GM18868 (cell line): ENCODE results near the gene DOCK6.

Experiments
- ATAC-seq: cut with Tn5 transposase; IDR thresholded peaks from one replicate; pipeline ENCODE4 v1.9.1; 2021; ENCODE audit warnings: mild to moderate bottlenecking, moderate library complexity; ENCODE audit not compliant: unreplicated experiment

The DOCK6 gene

DNA sequence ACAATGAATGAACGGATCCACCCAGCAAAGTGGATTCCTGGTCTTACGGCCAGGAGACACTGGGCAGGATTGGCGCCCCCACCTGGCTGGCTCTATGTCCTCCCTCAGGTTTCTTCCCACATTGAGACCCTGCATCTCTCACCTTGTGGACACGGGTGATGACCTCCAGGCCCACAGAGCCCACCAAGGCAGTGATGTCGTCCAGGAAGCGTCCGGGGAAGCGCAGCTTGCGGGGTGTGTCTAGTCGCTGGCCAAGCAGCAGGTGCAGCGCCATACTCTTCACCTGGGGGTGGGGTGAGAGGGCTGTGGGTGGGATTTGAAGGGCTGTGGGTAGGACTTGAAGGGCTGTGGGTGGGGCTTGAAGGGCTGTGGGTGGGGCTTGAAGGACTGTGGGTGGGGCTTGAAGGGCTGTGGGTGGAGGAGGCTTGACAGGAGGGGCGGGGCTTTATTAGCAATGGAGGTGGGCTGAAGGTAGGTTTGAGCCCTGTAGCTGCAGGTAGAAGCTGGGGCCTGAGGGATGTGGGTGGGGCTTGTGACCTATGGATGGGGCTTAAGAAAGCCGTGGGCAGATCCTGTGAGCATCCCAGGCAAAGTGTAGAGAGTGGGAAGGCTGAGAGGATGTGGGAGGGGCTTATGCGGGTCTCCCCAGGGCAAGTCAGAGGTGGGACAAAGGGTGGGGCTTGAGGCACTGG, 35.0 kb downstream of the DOCK6 start:
- ATAC-seq: no peak

DNA sequence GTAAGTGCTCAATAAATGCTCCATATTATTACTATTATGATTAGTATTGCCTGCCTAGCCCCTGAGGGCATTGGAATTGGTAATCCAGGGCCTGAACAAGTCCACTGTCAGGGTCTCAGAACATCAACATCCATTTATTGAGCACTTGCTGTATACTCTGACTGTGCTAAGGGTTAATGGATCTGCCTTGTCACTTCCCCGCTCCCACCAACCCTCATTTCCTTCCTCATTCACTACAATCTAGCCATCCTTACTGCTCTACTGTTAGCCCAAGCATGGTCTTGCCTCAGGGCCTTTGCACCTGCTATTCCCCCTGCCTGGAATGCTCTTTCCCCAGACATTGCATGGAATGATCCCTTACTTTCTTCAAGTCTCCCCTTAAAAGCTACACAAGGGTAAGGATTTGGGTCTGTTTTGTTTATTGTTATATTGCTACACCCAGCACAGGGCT, 35.6 kb downstream of the DOCK6 start:
- ATAC-seq: no peak

- ATAC-seq: no peak
These were observed 36.5 kb downstream of the DOCK6 start for GRCh38 chr19:11225815-11226214.

- ATAC-seq: no peak
These were observed 37.2 kb downstream of the DOCK6 start for GRCh38 chr19:11225172-11225571.

- ATAC-seq: no peak
These were observed 37.9 kb downstream of the DOCK6 start for GRCh38 chr19:11224429-11224828.

GRCh38 chr19:11223200-11223599, 39.1 kb downstream of the DOCK6 start:
- no peak for ATAC-seq

GRCh38 chr19:11221082-11221598, 41.2 kb downstream of the DOCK6 start:
- ATAC-seq: no peak

- no peak for ATAC-seq
These were observed 47.9 kb downstream of the DOCK6 start for GRCh38 chr19:11214387-11214786.

DNA sequence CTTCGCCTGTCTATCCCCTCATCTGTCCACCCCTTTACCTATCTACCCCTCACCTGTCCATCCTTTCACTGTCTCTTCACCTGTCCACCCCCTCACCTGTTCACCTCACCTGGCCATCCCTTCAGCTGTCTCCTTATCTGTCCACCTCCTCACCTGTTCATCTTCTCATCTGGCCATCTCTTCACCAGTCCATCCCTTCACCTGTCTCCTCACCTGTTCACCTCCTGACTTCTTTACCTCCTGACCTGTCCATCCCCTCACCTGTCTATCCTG, 51.7 kb downstream of the DOCK6 start:
- no peak for ATAC-seq

DNA sequence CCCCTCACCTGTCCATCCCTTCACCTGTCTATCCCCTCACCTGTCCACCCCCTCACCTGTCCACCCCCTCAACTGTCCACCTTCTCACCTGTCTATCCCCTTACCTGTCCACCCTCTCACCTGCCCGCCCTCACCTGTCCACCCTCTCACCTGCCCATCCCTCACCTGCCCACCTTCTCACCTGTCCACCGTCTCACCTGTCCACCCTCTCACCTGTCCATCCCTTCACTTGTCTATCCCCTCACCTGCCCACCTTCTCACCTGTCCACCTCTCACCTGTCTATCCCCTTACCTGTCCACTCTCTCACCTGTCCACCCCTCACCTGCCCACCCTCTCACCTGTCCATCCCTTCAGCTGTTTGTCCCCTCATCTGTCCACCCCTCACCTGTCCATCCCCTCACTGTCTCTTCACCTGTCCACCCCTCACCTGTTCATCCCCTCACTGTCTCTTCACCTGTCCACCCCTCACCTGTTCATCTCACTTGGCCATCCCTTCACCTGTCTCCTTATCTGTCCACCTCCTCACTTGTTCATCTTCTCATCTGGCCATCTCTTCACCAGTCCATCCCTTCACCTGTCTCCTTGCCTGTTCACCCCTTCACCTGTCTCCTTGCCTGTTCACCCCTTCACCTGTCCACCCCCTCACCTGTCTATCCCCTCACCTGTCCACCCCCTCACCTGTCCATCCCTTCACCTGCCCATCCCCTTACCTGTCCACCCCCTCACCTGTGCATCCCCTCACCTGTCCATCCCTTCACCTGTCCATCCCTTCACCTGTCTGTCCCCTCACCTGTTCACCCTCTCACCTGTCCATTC, 52.3 kb downstream of the DOCK6 start:
- no peak for ATAC-seq

- ATAC-seq: no peak
These were observed 53.5 kb downstream of the DOCK6 start for GRCh38 chr19:11208561-11209471.

GRCh38 chr19:11205939-11206570, 56.3 kb downstream of the DOCK6 start:
- ATAC-seq: no peak

DNA sequence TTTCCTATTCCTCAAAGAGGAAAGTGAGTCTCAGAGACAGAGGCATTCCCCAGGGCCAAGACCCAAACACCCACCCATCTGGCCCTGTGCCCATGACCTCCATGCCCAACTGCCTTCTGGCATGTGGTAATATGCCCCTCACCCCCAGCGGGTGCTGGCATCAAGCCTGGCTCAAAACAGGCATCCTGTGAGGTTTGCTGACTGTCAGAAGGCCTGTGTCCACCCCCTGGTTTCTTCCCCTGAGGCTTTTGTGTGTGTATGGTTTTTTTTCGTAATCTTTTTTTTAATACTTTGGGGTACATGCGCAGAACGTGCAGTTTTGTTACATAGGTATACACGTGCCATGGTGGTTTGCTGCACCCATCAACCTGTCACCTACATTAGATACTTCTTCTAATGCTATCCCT, 57.4 kb downstream of the DOCK6 start:
- no peak for ATAC-seq

DNA sequence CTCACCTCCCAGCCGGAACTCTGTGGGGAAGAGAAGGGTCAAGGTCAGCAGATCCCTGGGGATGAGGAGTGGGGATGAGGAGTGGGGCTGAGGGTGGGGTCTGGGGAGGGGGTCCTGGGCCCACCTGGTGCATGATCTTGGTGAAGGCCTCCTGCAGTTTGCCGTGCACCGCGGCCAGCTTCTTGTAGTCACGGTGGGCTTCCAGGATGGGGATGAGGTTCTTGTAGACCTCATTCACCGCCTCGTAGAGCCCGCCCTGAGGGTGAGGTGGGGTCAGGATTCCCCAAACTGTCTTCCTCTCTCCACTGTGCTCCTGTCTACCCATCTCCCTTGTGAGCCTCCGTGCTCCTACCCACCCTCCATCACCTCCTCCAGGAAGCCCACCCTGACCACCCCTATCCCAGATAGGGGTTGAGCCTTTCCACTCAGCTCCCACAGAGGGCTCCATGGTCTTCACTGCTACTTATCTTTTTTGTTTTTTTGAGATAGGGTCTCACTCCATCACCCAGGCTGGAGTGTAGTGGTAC, 58.2 kb downstream of the DOCK6 start:
- no peak for ATAC-seq

DNA sequence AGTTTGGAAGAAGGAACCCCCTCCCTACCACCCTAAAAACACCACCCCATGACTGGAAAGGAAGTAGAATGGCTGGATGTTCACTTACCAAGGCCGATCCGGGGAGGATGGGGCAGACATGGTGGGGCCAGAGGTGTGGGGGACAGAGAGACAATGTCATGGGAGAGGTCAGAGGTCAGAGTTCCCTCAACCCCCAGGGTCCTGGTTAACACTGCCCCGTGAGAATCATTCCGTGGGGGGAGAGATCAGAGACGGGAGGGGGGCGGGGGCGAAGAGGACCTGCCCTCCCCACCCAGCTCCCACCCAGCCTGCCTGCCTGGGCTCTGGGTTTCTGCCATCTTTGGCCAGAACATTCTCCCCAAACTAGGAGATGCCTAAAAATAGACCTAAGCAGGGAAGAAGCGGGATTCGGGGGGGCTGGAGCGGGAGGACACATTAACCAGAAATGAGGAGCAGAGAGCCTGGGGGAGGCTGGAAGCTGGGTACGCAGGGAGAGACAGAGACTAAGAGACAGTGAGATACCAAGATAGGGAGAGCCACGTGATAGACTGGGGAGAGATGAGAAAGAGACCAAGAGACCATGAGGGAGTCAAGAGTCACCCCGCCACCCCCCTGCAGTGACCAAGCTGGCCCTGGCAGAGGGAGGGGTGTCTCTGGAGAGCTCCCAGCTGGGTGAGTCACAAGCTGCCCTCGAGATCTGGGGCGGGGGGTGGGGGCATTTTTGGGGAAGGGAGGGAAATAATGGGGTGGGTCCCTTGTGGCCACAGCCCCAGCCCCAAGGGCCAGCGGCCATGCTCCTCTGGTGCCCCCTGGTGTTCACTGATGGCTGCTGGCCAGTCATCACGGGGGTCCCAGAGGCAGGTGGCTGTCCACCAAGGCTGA, 58.9 kb downstream of the DOCK6 start:
- no peak for ATAC-seq

GRCh38 chr19:11202488-11203193, 59.7 kb downstream of the DOCK6 start:
- ATAC-seq: no peak

DNA sequence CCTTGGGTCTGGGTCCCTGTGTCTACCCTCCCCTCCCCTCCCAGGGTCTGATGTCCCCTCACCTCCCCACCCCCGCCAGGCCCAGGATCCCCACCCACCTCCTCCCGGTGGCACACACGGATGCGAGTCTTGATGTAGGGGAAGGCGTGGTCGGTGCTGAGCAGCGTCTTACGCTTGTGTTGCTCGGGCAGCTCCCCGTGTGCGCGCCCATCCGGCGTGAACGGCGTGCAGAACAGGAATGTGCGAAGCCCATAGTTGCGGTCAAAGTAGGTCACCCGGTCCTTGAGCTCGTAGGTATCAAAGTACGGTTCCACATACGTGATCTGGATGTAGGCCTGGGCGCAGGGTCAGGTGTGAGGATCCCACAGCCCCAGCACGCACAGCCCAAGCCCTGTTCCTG, 60.5 kb downstream of the DOCK6 start:
- no peak for ATAC-seq

- ATAC-seq: no peak
These were observed 61.4 kb downstream of the DOCK6 start for GRCh38 chr19:11200931-11201330.

- no peak for ATAC-seq
These were observed 62.2 kb downstream of the DOCK6 start for GRCh38 chr19:11200015-11200574.
